GM12878 (cell line): ENCODE measurements around the gene RAB36. TPM values are rescaled to one million over a fixed set of nuclear protein-coding genes. Genes with fewer than 3 reads are reported as not detected.

Experiments used
- ATAC-seq: fragments of 200-7000 bp; cut with Tn5 transposase; 3 replicates; pipeline ENCODE4 v1.9.1; 2020; ENCODE audit warnings: mild to moderate bottlenecking, moderate library complexity
- BruUV-seq: library from RNA; stranded (reverse); fragments of 400-500 nt; replicated peaks from 2 replicates; lab custom pipeline; 2021; lab: Mats Ljungman, UMichigan
- CTCF ChIA-PET: fragments of 300-600 bp; sonication (Branson Sonifier 250); formaldehyde crosslinking; extraction: SDS; loops from one replicate; lab custom pipeline; 2021; ENCODE audit warnings: inconsistent platforms; lab: Yijun Ruan, JAX
- POLR2A ChIA-PET: fragments of 350-600 bp; formaldehyde crosslinking; extraction: SDS; loops from one replicate; lab custom pipeline; 2021; ENCODE audit warnings: inconsistent platforms; lab: Charles Lee
- RAD21 ChIA-PET: fragments of 300-600 bp; sonication (Branson Sonifier 250); formaldehyde crosslinking; loops from one replicate; lab custom pipeline; 2023; ENCODE audit warnings: antibody characterized with exemption; ENCODE audit not compliant: unreplicated experiment; lab: Charles Lee
- SMC1A ChIA-PET: fragments of 300-600 bp; sonication (Branson Sonifier 250); formaldehyde crosslinking; loops from one replicate; lab custom pipeline; 2023; ENCODE audit not compliant: unreplicated experiment, uncharacterized antibody; lab: Charles Lee
- DNase-seq: peaks from one replicate; pipeline ENCODE4 v3.0.0-alpha.2; 2011; ENCODE audit warnings: low read depth, low spot score
- FAIRE-seq: peaks from 3 replicates; lab custom pipeline; 2011; peaks lifted over from hg19 to GRCh38; lab: Jason Lieb, UNC
- H2AFZ ChIP-seq: 2 replicates; pipeline ENCODE4 v1.6.0; 2011; ENCODE audit warnings: low read depth, low read length, control low read depth; ENCODE audit not compliant: control insufficient read depth
- H3K27ac ChIP-seq: 2 replicates; pipeline ENCODE4 v1.5.1; 2011; ENCODE audit warnings: control low read depth; ENCODE audit not compliant: control insufficient read depth, insufficient read depth
- H3K27me3 ChIP-seq, 2 experiments: replicated peaks in 1 of 2; 2 replicates each; pipeline versions ENCODE4 v1.6.0 to v1.6.1; 2011; ENCODE audit warnings: low read length in 1 of 2; ENCODE audit not compliant: control insufficient read depth in 2 of 2, insufficient read depth in 2 of 2
- H3K36me3 ChIP-seq, 2 experiments: 2 replicates each; pipeline ENCODE4 v1.5.1; 2011; ENCODE audit warnings: low read length in 1 of 2; ENCODE audit not compliant: control insufficient read depth in 2 of 2, insufficient read depth in 2 of 2
- H3K4me1 ChIP-seq: 2 replicates; pipeline ENCODE4 v1.6.1; 2011; ENCODE audit warnings: mild to moderate bottlenecking, low read length, moderate library complexity, mixed read lengths; ENCODE audit not compliant: control insufficient read depth, insufficient read depth
- H3K4me2 ChIP-seq: 2 replicates; pipeline ENCODE4 v1.6.0; 2011; ENCODE audit warnings: control low read depth; ENCODE audit not compliant: control insufficient read depth, insufficient read depth
- H3K4me3 ChIP-seq: fragments of 200-600 bp; sonication (generic); 2 replicates; pipeline ENCODE4 v1.5.1; 2016
- H3K79me2 ChIP-seq: 2 replicates; pipeline ENCODE4 v1.6.0; 2011; ENCODE audit warnings: low read length; ENCODE audit not compliant: control insufficient read depth, insufficient read depth
- H3K9ac ChIP-seq: 2 replicates; pipeline ENCODE4 v1.8.0; 2011; ENCODE audit warnings: low read length, control low read depth, mixed read lengths; ENCODE audit not compliant: control insufficient read depth, insufficient read depth
- H3K9me3 ChIP-seq: replicated peaks from 3 replicates; pipeline ENCODE4 v1.5.1; 2011; ENCODE audit warnings: mild to moderate bottlenecking, low read length; ENCODE audit not compliant: control insufficient read depth, insufficient read depth
- H4K20me1 ChIP-seq: 2 replicates; pipeline ENCODE4 v1.6.0; 2011; ENCODE audit not compliant: control insufficient read depth, insufficient read depth
- BRCA1 ChIP-seq: IDR thresholded peaks from 2 replicates; pipeline ENCODE4 v1.6.1; 2011; ENCODE audit warnings: low read depth, low read length, improper control_type of control experiment
- CHD1 ChIP-seq: IDR thresholded peaks from 2 replicates; pipeline ENCODE4 v1.6.1; 2012; ENCODE audit warnings: low read depth, low read length, improper control_type of control experiment
- CREM ChIP-seq: IDR thresholded peaks from 2 replicates; pipeline ENCODE4 v1.6.1; 2014; ENCODE audit warnings: antibody characterized with exemption, low read depth
- EED ChIP-seq: sonication (generic); IDR thresholded peaks from 2 replicates; pipeline ENCODE4 v1.6.1; 2016; ENCODE audit warnings: antibody characterized with exemption, low read depth
- EP300 ChIP-seq, 2 experiments: fragments of 150-350 bp in 1 of 2; IDR thresholded peaks; 2 replicates each; pipeline ENCODE4 v1.6.1; 2011 to 2012; ENCODE audit warnings: low read depth in 2 of 2, low read length in 2 of 2, borderline replicate concordance in 1 of 2, improper control_type of control experiment in 1 of 2, inconsistent platforms in 1 of 2; ENCODE audit not compliant: control insufficient read depth in 1 of 2
- IRF4 ChIP-seq: IDR thresholded peaks from 2 replicates; pipeline ENCODE4 v1.6.1; 2011; ENCODE audit warnings: low read depth, low read length
- JUND ChIP-seq: IDR thresholded peaks from 2 replicates; pipeline ENCODE4 v1.6.1; 2012; ENCODE audit warnings: low read depth, mild to moderate bottlenecking, low read length, improper control_type of control experiment, moderate library complexity
- MLLT1 ChIP-seq: fragments of 450-650 bp; IDR thresholded peaks from 2 replicates; pipeline ENCODE4 v1.6.1; 2016; ENCODE audit warnings: mild to moderate bottlenecking
- RAD51 ChIP-seq: fragments of 450-650 bp; IDR thresholded peaks from 2 replicates; pipeline ENCODE4 v1.6.1; 2016; ENCODE audit warnings: moderate library complexity, mild to moderate bottlenecking, inconsistent platforms
- RB1 ChIP-seq: fragments of 450-650 bp; formaldehyde crosslinking; IDR thresholded peaks from 2 replicates; pipeline ENCODE4 v1.6.1; 2017; ENCODE audit warnings: mild to moderate bottlenecking, borderline replicate concordance
- YBX1 ChIP-seq: fragments of 450-650 bp; IDR thresholded peaks from 2 replicates; pipeline ENCODE4 v1.6.1; 2016; ENCODE audit warnings: antibody characterized with exemption
- ZNF622 ChIP-seq: fragments of 450-650 bp; IDR thresholded peaks from 2 replicates; pipeline ENCODE4 v1.6.1; 2017; ENCODE audit warnings: mild to moderate bottlenecking, inconsistent platforms
- WGBS: methylation state at CpG from one replicate; pipeline ENCODE4 v1.1.6; 2016; ENCODE audit warnings: low lambda C conversion rate; ENCODE audit not compliant: insufficient replicate concordance, insufficient coverage; ENCODE audit errors: missing lambda C conversion rate; 5-methylcytosine and 5-hydroxymethylcytosine counted together
- in situ Hi-C: fragments of 300-500 bp; cut with MboI; formaldehyde crosslinking; loops from 9 replicates; pipeline ENCODE4 v1.14.3; 2018; ENCODE audit warnings: mixed read lengths
- intact Hi-C: fragments of 100-400 bp; cut with micrococcal nuclease; formaldehyde crosslinking; loops from one replicate; pipeline ENCODE4 v1.14.2; 2022; ENCODE audit not compliant: unreplicated experiment
- polyA plus RNA-seq, 11 experiments: library from polyadenylated mRNA; depleted of rRNA in 4 of 11; unstranded in 6 of 11; stranded (reverse) in 5 of 11; fragments of >200 nt; fragmentation: Nextera tagmentation in 4 of 11; fragmentation: Illumina TruSeq in 1 of 11; extraction: Ambion mirVana in 4 of 11; extraction: Trizol in 1 of 11; gene quantifications; 1 replicate in 1 of 11; 2 replicates in 10 of 11; pipeline versions ENCODE4 v1.2.1 to v1.2.3, GENCODE V29; 2011 to 2016; ENCODE audit warnings: inconsistent platforms in 2 of 11, missing spikeins in 2 of 11, low read depth in 1 of 11
- total RNA-seq, 4 experiments: library from RNA; depleted of rRNA in 3 of 4; stranded (reverse); fragments of >200 nt in 3 of 4; fragmentation: Illumina TruSeq in 1 of 4; extraction: Trizol in 1 of 4; gene quantifications; 2 replicates each; pipeline versions ENCODE4 v1.2.1 to v1.2.3, GENCODE V29; 2013 to 2021
- TF ChIP-seq, protein P1 (sequence below): IDR thresholded peaks from 2 replicates; pipeline ENCODE4 v1.6.1; 2012; ENCODE audit warnings: low read depth, low read length, improper control_type of control experiment
- TF ChIP-seq, protein P2 (sequence below), 3 experiments: IDR thresholded peaks in 2 of 3; conservative IDR thresholded peaks in 1 of 3; 2 replicates each; pipeline ENCODE4 v1.5.1; 2011; ENCODE audit warnings: low read depth in 3 of 3, low read length in 3 of 3, mild to moderate bottlenecking in 3 of 3, control low read depth in 2 of 3, moderate library complexity in 2 of 3, inconsistent platforms in 1 of 3, mixed read lengths in 1 of 3; ENCODE audit not compliant: control insufficient read depth in 2 of 3, insufficient read depth in 1 of 3; ENCODE audit errors: extremely low read depth in 1 of 3
- TF ChIP-seq, protein P3 (sequence below): IDR thresholded peaks from 2 replicates; pipeline ENCODE4 v1.6.1; 2012; ENCODE audit warnings: improper control_type of control experiment, low read depth, low read length; ENCODE audit not compliant: insufficient replicate concordance

The RAB36 gene
- total and polyA plus RNA-seq, 10 of the 15 experiments (the other 5 are each of a cell fraction or from before 2014, with no cell fraction given): 0.31 to 2.7 (median 1.1) TPM

DNA sequence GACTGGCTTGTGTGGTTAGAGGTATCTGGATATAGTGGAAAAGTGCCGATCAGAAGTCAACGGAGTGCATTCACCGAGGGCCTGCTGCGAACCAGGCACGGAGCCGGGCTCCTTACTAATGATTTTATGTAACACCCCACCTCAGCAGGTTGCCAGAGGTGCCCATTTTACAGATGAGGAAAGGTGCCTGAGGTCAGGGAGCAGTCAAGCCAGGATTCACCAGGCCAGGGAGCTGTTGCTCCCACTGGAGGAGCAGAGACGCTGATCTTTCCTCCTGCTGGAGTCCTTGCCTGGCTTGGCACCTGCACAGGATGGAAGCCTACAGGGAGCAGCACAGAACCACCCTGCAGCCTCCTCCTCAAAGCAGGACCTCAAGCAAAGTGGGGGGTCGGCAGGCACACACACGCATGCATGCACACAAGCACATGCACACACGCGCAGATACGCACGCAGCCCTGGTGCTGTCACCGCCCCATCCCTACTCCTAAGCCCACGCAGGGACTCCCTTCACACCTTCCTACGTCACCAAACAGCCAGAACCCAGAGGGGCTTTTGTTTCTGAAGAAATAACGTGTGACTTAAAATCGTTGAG, 19.7 kb upstream of the RAB36 start:
- no peak overlapping the region for H3K27ac ChIP-seq
- ChIA-PET CTCF (interaction anchor here (1.1 to 13.8 kb wide), 4 partner anchors 12 to 168 kb away, joined by 3 to 539 read pairs (median 111); no protein-coding TSS in a partner anchor), POLR2A (interaction anchor here (3.8 kb wide), 1 partner anchor 166 kb away, joined by 17 read pairs; no protein-coding TSS in a partner anchor), SMC1A (interaction anchor here (1.0 to 8.6 kb wide), 2 partner anchors 145 to 168 kb away, joined by 3 to 277 read pairs; no protein-coding TSS in a partner anchor), RAD21 (interaction anchor here (13.5 kb wide), 1 partner anchor 167 kb away, joined by 281 read pairs; no protein-coding TSS in a partner anchor)
- no peaks in the 10 kb centered on the region for H3K79me2 ChIP-seq
- no peak overlapping the region for H2AFZ ChIP-seq
- FAIRE-seq (no peak), DNase-seq (no peak), ATAC-seq (no peak)
- no peaks in the 10 kb centered on the region for H3K36me3 ChIP-seq
- no TSS peak for BruUV-seq
- WGBS: 64% methylated on average over 18 of the region's 18 CpGs
- H3K4me2 ChIP-seq: no peak overlapping the region
- H4K20me1 ChIP-seq: no peaks in the 10 kb centered on the region
- H3K4me1 ChIP-seq: no peaks in the 10 kb centered on the region
- H3K9me3 ChIP-seq: no peaks in the 10 kb centered on the region
- intact Hi-C loops (loop anchor here (10.0 kb wide), 3 partner anchors 281 to 351 kb away; no protein-coding TSS in a partner anchor), in situ Hi-C loops (loop anchor here (5.0 to 10.0 kb wide), 3 partner anchors 163 to 943 kb away; no protein-coding TSS in a partner anchor)
- H3K27me3 ChIP-seq: no peaks in the 10 kb centered on the region
- no peak overlapping the region for H3K4me3 ChIP-seq
- no peak overlapping the region for H3K9ac ChIP-seq
- TF ChIP-seq ZNF622 (no peak), JUND (no peak), CREM (no peak), EP300 (IDR thresholded peaks at IDR 0.05; ENCODE audit: borderline replicate concordance in 1 of 2, control insufficient read depth in 1 of 2, low read depth in 2 of 2, low read length in 2 of 2) (no peak), IRF4 (no peak), YBX1 (no peak), EED (no peak), RAD51 (no peak), BRCA1 (no peak), RB1 (no peak), MLLT1 (no peak), CHD1 (no peak)
- TF ChIP-seq, protein P1, sequence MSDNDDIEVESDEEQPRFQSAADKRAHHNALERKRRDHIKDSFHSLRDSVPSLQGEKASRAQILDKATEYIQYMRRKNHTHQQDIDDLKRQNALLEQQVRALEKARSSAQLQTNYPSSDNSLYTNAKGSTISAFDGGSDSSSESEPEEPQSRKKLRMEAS: no peak
- TF ChIP-seq, protein P2, sequence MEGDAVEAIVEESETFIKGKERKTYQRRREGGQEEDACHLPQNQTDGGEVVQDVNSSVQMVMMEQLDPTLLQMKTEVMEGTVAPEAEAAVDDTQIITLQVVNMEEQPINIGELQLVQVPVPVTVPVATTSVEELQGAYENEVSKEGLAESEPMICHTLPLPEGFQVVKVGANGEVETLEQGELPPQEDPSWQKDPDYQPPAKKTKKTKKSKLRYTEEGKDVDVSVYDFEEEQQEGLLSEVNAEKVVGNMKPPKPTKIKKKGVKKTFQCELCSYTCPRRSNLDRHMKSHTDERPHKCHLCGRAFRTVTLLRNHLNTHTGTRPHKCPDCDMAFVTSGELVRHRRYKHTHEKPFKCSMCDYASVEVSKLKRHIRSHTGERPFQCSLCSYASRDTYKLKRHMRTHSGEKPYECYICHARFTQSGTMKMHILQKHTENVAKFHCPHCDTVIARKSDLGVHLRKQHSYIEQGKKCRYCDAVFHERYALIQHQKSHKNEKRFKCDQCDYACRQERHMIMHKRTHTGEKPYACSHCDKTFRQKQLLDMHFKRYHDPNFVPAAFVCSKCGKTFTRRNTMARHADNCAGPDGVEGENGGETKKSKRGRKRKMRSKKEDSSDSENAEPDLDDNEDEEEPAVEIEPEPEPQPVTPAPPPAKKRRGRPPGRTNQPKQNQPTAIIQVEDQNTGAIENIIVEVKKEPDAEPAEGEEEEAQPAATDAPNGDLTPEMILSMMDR (IDR thresholded peaks at IDR 0.05 in 2 of 3, conservative IDR thresholded peaks at IDR 0.05 in 1 of 3; ENCODE audit: control insufficient read depth in 2 of 3, extremely low read depth in 1 of 3, insufficient read depth in 1 of 3, low read depth in 3 of 3, low read length in 3 of 3): no peak
- TF ChIP-seq, protein P3, sequence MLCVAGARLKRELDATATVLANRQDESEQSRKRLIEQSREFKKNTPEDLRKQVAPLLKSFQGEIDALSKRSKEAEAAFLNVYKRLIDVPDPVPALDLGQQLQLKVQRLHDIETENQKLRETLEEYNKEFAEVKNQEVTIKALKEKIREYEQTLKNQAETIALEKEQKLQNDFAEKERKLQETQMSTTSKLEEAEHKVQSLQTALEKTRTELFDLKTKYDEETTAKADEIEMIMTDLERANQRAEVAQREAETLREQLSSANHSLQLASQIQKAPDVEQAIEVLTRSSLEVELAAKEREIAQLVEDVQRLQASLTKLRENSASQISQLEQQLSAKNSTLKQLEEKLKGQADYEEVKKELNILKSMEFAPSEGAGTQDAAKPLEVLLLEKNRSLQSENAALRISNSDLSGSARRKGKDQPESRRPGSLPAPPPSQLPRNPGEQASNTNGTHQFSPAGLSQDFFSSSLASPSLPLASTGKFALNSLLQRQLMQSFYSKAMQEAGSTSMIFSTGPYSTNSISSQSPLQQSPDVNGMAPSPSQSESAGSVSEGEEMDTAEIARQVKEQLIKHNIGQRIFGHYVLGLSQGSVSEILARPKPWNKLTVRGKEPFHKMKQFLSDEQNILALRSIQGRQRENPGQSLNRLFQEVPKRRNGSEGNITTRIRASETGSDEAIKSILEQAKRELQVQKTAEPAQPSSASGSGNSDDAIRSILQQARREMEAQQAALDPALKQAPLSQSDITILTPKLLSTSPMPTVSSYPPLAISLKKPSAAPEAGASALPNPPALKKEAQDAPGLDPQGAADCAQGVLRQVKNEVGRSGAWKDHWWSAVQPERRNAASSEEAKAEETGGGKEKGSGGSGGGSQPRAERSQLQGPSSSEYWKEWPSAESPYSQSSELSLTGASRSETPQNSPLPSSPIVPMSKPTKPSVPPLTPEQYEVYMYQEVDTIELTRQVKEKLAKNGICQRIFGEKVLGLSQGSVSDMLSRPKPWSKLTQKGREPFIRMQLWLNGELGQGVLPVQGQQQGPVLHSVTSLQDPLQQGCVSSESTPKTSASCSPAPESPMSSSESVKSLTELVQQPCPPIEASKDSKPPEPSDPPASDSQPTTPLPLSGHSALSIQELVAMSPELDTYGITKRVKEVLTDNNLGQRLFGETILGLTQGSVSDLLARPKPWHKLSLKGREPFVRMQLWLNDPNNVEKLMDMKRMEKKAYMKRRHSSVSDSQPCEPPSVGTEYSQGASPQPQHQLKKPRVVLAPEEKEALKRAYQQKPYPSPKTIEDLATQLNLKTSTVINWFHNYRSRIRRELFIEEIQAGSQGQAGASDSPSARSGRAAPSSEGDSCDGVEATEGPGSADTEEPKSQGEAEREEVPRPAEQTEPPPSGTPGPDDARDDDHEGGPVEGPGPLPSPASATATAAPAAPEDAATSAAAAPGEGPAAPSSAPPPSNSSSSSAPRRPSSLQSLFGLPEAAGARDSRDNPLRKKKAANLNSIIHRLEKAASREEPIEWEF: no peak
